Thymus (tissue), 11 donors: ENCODE measurements around the gene DAG1. TPM values are rescaled to one million over a fixed set of nuclear protein-coding genes. Genes with fewer than 3 reads are reported as not detected.

Source experiments
- DNase-seq, 9 donors: peaks; one replicate each; pipeline ENCODE4 v3.0.0-alpha.2; 2013; ENCODE audit warnings: low spot score in 9 of 9, low read depth in 6 of 9, missing footprints in 1 of 9
- H3K27ac ChIP-seq, 2 donors: one replicate each; pipeline ENCODE4 v1.5.1; 2013; ENCODE audit warnings: control low read depth in 1 of 2, low read depth in 1 of 2, low read length in 1 of 2, mild to moderate bottlenecking in 1 of 2, moderate library complexity in 1 of 2
- H3K27me3 ChIP-seq, 2 donors: one replicate each; pipeline ENCODE4 v1.5.1; 2013; ENCODE audit warnings: low read length in 1 of 2; ENCODE audit not compliant: control insufficient read depth in 2 of 2, insufficient read depth in 1 of 2
- H3K36me3 ChIP-seq, 2 donors: one replicate each; pipeline ENCODE4 v1.5.1; 2013; ENCODE audit warnings: low read length in 1 of 2, mild to moderate bottlenecking in 1 of 2, moderate library complexity in 1 of 2; ENCODE audit not compliant: control insufficient read depth in 2 of 2, insufficient read depth in 2 of 2
- H3K4me1 ChIP-seq, 2 donors: one replicate each; pipeline ENCODE4 v1.5.1; 2013; ENCODE audit warnings: low read length in 2 of 2; ENCODE audit not compliant: control insufficient read depth in 2 of 2, insufficient read depth in 2 of 2
- H3K4me3 ChIP-seq, 2 donors: one replicate each; pipeline ENCODE4 v1.5.1; 2013; ENCODE audit warnings: low read length in 2 of 2, control low read depth in 1 of 2, mild to moderate bottlenecking in 1 of 2
- H3K9me3 ChIP-seq, 2 donors: one replicate each; pipeline ENCODE4 v1.5.1; 2013; ENCODE audit warnings: low read length in 1 of 2, mild to moderate bottlenecking in 1 of 2; ENCODE audit not compliant: control insufficient read depth in 2 of 2, insufficient read depth in 1 of 2
- WGBS: extraction: QIAGEN DNeasy Blood & Tissue Kit; methylation state at CpG from one replicate; pipeline ENCODE4 v1.1.7; 2013; 5-methylcytosine and 5-hydroxymethylcytosine counted together
- polyA plus RNA-seq: library from polyadenylated mRNA; stranded (reverse); fragments of 200-250 nt; gene quantifications from one replicate; pipeline ENCODE4 v1.2.3, GENCODE V29; 2013
- total RNA-seq: library from RNA; stranded (reverse); fragments of 120-200 nt; gene quantifications from one replicate; pipeline ENCODE4 v1.2.4, GENCODE V29; 2013
- donor health status: healthy.

DAG1 gene
- total and polyA plus RNA-seq, 2 donors = 8.5 to 11.5 TPM

- DNase-seq = no peak
- Histone ChIP-seq H3K4me1 (peaks cover 0 to 14% of the 10 kb centered on the region in 2 donors), H3K36me3 (no peaks in the 10 kb centered on the region), H3K27ac (no peak overlapping the region), H3K27me3 (no peaks in the 10 kb centered on the region), H3K4me3 (no peak overlapping the region), H3K9me3 (no peaks in the 10 kb centered on the region)
- 98% methylated on average over 5 of the region's 5 CpGs for WGBS
These were observed 24.7 kb upstream of the DAG1 start for GRCh38 chr3:49445391-49445790.

GRCh38 chr3:49453621-49454020 lies 16.4 kb upstream of the DAG1 start:
- H3K4me1 ChIP-seq = peaks cover 0 to 3% of the 10 kb centered on the region in 2 donors
- DNase-seq = no peak
- no peaks in the 10 kb centered on the region for H3K9me3 ChIP-seq
- H3K27me3 ChIP-seq = no peaks in the 10 kb centered on the region
- 99% methylated on average over 4 of the region's 4 CpGs for WGBS
- no peak overlapping the region for H3K4me3 ChIP-seq
- H3K36me3 ChIP-seq = no peaks in the 10 kb centered on the region
- no peak overlapping the region for H3K27ac ChIP-seq

- WGBS = 86% methylated on average over 2 of the region's 2 CpGs
- no peaks in the 10 kb centered on the region for H3K27me3 ChIP-seq
- H3K36me3 ChIP-seq = no peaks in the 10 kb centered on the region
- H3K9me3 ChIP-seq = no peaks in the 10 kb centered on the region
- no peaks in the 10 kb centered on the region for H3K4me1 ChIP-seq
- DNase-seq = no peak
- no peak overlapping the region for H3K27ac ChIP-seq
- H3K4me3 ChIP-seq = no peak overlapping the region
These were observed 15.6 kb upstream of the DAG1 start for GRCh38 chr3:49454458-49454857.

GRCh38 chr3:49454898-49455681 lies 15.0 kb upstream of the DAG1 start:
- WGBS = 93% methylated on average over 3 of the region's 3 CpGs
- Histone ChIP-seq H3K9me3 (no peaks in the 10 kb centered on the region), H3K4me3 (no peak overlapping the region), H3K4me1 (no peaks in the 10 kb centered on the region), H3K27ac (no peak overlapping the region), H3K36me3 (no peaks in the 10 kb centered on the region), H3K27me3 (no peaks in the 10 kb centered on the region)
- no peak for DNase-seq

GRCh38 chr3:49456466-49456865 lies 13.6 kb upstream of the DAG1 start:
- DNase-seq = no peak
- WGBS = 97% methylated on average over 3 of the region's 3 CpGs

GRCh38 chr3:49460188-49460890 lies 9.7 kb upstream of the DAG1 start:
- Histone ChIP-seq H3K4me3 (no peak overlapping the region), H3K9me3 (no peaks in the 10 kb centered on the region), H3K4me1 (peaks cover 0 to 7% of the 10 kb centered on the region in 2 donors), H3K36me3 (no peaks in the 10 kb centered on the region), H3K27ac (no peak overlapping the region), H3K27me3 (no peaks in the 10 kb centered on the region)
- no peak for DNase-seq
- WGBS = 98% methylated on average over 2 of the region's 2 CpGs

More at GRCh38 chr3:49456466-49456865, 13.6 kb upstream of the DAG1 start:
- Histone ChIP-seq H3K36me3 (no peaks in the 10 kb centered on the region), H3K4me3 (no peak overlapping the region), H3K27ac (no peak overlapping the region), H3K9me3 (no peaks in the 10 kb centered on the region), H3K27me3 (no peaks in the 10 kb centered on the region), H3K4me1 (peaks cover 0 to 4% of the 10 kb centered on the region in 2 donors)

GRCh38 chr3:49460956-49461355 lies 9.1 kb upstream of the DAG1 start:
- Histone ChIP-seq H3K4me3 (no peak overlapping the region), H3K27ac (no peak overlapping the region), H3K4me1 (peaks cover 0 to 7% of the 10 kb centered on the region in 2 donors), H3K9me3 (no peaks in the 10 kb centered on the region), H3K27me3 (no peaks in the 10 kb centered on the region), H3K36me3 (no peaks in the 10 kb centered on the region)
- 95% methylated on average over 4 of the region's 4 CpGs for WGBS
- no peak for DNase-seq

GRCh38 chr3:49461443-49462171 lies 8.5 kb upstream of the DAG1 start:
- H3K36me3 ChIP-seq = no peaks in the 10 kb centered on the region
- peaks cover 0 to 7% of the 10 kb centered on the region in 2 donors for H3K4me1 ChIP-seq
- DNase-seq = no peak
- H3K27me3 ChIP-seq = no peaks in the 10 kb centered on the region
- H3K4me3 ChIP-seq = no peak overlapping the region
- peak overlapping the region in 1 of 2 donors; percentile 7 for H3K27ac ChIP-seq
- H3K9me3 ChIP-seq = no peaks in the 10 kb centered on the region
- WGBS = 90% methylated on average over 1 of the region's 1 CpG

GRCh38 chr3:49462222-49462621 lies 7.8 kb upstream of the DAG1 start:
- peaks cover 0 to 7% of the 10 kb centered on the region in 2 donors for H3K4me1 ChIP-seq
- no peaks in the 10 kb centered on the region for H3K36me3 ChIP-seq
- 97% methylated on average over 3 of the region's 3 CpGs for WGBS
- no peak for DNase-seq
- no peaks in the 10 kb centered on the region for H3K9me3 ChIP-seq
- no peak overlapping the region for H3K27ac ChIP-seq
- H3K27me3 ChIP-seq = no peaks in the 10 kb centered on the region
- no peak overlapping the region for H3K4me3 ChIP-seq
